ENCODE results near the gene ATP9A. TPM values are rescaled to one million over a fixed set of nuclear protein-coding genes. Genes with fewer than 3 reads are reported as not detected.
A peak's percentile ranks its signal among the peaks of the same experiment; 100 is the strongest.
"Not testable (repeated sequence)": the region's sequence is repeated elsewhere in the genome, so short reads cannot be mapped to it uniquely, and the experiment has no call there.

Gene ATP9A
- total RNA-seq, 1 experiment from 2014 or later: 16.8 TPM

- H3K4me3 ChIP-seq (replicated peaks in 1 of 2; ENCODE audit: low read depth in 1 of 2, low read length in 2 of 2); H3K27ac ChIP-seq (ENCODE audit: low read depth, low read length); RAD21 ChIA-PET (ENCODE audit: low non-redundant PET in 1 of 2, low total read pairs in 2 of 2, uncharacterized antibody in 2 of 2, unreplicated experiment in 2 of 2); H3K9me2 ChIP-seq (ENCODE audit: insufficient read depth); H3K27me3 ChIP-seq (ENCODE audit: insufficient read depth, low read length); H3K36me3 ChIP-seq (ENCODE audit: control insufficient read depth in 1 of 2, insufficient read depth in 2 of 2, low read length in 2 of 2); H3K4me2 ChIP-seq (ENCODE audit: low read length); ATAC-seq; H3K79me2 ChIP-seq (ENCODE audit: insufficient read depth, low read length); H2AFZ ChIP-seq (ENCODE audit: low read depth, low read length, poor library complexity, severe bottlenecking); DNase-seq (ENCODE audit: low read depth, low spot score); intact Hi-C loops (cut with micrococcal nuclease); H3K9ac ChIP-seq (ENCODE audit: low read length); H4K20me1 ChIP-seq (ENCODE audit: insufficient read depth); H3K9me3 ChIP-seq (ENCODE audit: control insufficient read depth in 1 of 2, insufficient read depth in 1 of 2, low read depth in 1 of 2, low read length in 2 of 2); BruUV-seq (replicated peaks): not testable (repeated sequence)
- ChIA-PET CTCF (interaction anchor here (0.8 to 2.0 kb wide), 4 partner anchors 57 to 485 kb away, joined by 3 to 6 read pairs (median 4); no protein-coding TSS in a partner anchor), POLR2A (interaction anchor here (0.7 to 1.3 kb wide), 2 partner anchors 117 to 161 kb away, joined by 3 read pairs; no protein-coding TSS in a partner anchor)
- TF ChIP-seq RAD21 (IDR thresholded peaks at IDR 0.05; ENCODE audit: low read depth) (peak; percentile 46), CTCF (IDR thresholded peaks at IDR 0.05 in 2 of 3, conservative IDR thresholded peaks at IDR 0.05 in 1 of 3; ENCODE audit: borderline replicate concordance in 1 of 3, insufficient read depth in 1 of 3, low read depth in 2 of 3, low read length in 2 of 3) (0 out of 6 replicates have a peak, but pooled peaks of 1 of the 3 experiments have one; percentile 14)
- H3K4me1 ChIP-seq (ENCODE audit: control insufficient read depth in 1 of 2, insufficient read depth in 2 of 2, low read length in 2 of 2): peaks cover 3 to 16% of the 10 kb centered on the region in 2 experiments; a peak in 3 of 4 replicates
Measured at GRCh38 chr20:51643810-51644209, 124.4 kb downstream of the ATP9A start.

GRCh38 chr20:51643390-51643789 is 124.8 kb downstream of the ATP9A start:
- BruUV-seq (replicated peaks): no TSS peak
- Histone ChIP-seq H4K20me1 (ENCODE audit: insufficient read depth) (no peaks in the 10 kb centered on the region), H3K27ac (ENCODE audit: low read depth, low read length) (no peak overlapping the region), H3K4me3 (replicated peaks in 1 of 2; ENCODE audit: low read depth in 1 of 2, low read length in 2 of 2) (no peak overlapping the region), H3K9ac (ENCODE audit: low read length) (no peak overlapping the region), H3K9me3 (ENCODE audit: control insufficient read depth in 1 of 2, insufficient read depth in 1 of 2, low read depth in 1 of 2, low read length in 2 of 2) (no peaks in the 10 kb centered on the region), H2AFZ (ENCODE audit: low read depth, low read length, poor library complexity, severe bottlenecking) (no peak overlapping the region), H3K79me2 (ENCODE audit: insufficient read depth, low read length) (no peaks in the 10 kb centered on the region), H3K4me2 (ENCODE audit: low read length) (no peak overlapping the region; the same call in 1 of the 2 replicates), H3K27me3 (ENCODE audit: insufficient read depth, low read length) (no peaks in the 10 kb centered on the region), H3K9me2 (ENCODE audit: insufficient read depth) (no peaks in the 10 kb centered on the region), H3K4me1 (ENCODE audit: control insufficient read depth in 1 of 2, insufficient read depth in 2 of 2, low read length in 2 of 2) (peaks cover 3 to 17% of the 10 kb centered on the region in 2 experiments; a peak in 3 of 4 replicates), H3K36me3 (ENCODE audit: control insufficient read depth in 1 of 2, insufficient read depth in 2 of 2, low read length in 2 of 2) (no peaks in the 10 kb centered on the region)
- ChIA-PET RAD21 (ENCODE audit: low non-redundant PET in 1 of 2, low total read pairs in 2 of 2, uncharacterized antibody in 2 of 2, unreplicated experiment in 2 of 2) (no interaction called here), POLR2A (interaction anchor here (1.3 kb wide), 1 partner anchor 118 kb away, joined by 3 read pairs; no protein-coding TSS in a partner anchor), CTCF (interaction anchor here (1.0 to 2.0 kb wide), 4 partner anchors 18 to 485 kb away, joined by 3 to 6 read pairs (median 4); no protein-coding TSS in a partner anchor)
- ATAC-seq: no peak
- DNase-seq (ENCODE audit: low read depth, low spot score): no peak
- intact Hi-C loops (cut with micrococcal nuclease): no loop called here
- no peak for TF ChIP-seq EZH2 (IDR thresholded peaks at IDR 0.05)
- no peak for TF ChIP-seq MAX (IDR thresholded peaks at IDR 0.05)
- no peak for TF ChIP-seq SP1 (IDR thresholded peaks at IDR 0.05; ENCODE audit: low read depth)
- no peak for TF ChIP-seq CBX3 (IDR thresholded peaks at IDR 0.05; ENCODE audit: low read depth)
- no peak for TF ChIP-seq SIN3A (IDR thresholded peaks at IDR 0.05; ENCODE audit: low read depth)
- no peak for TF ChIP-seq TCF7L2 (IDR thresholded peaks at IDR 0.05; ENCODE audit: borderline replicate concordance, extremely low read depth, insufficient read depth, insufficient read length)
- TF ChIP-seq JUND (IDR thresholded peaks at IDR 0.05): no peak
- no peak for TF ChIP-seq ZBTB33 (IDR thresholded peaks at IDR 0.05; ENCODE audit: extremely low read depth, insufficient replicate concordance, low read length)
- no peak for TF ChIP-seq RAD21 (IDR thresholded peaks at IDR 0.05; ENCODE audit: low read depth)
- no peak for TF ChIP-seq CTCF (IDR thresholded peaks at IDR 0.05 in 2 of 3, conservative IDR thresholded peaks at IDR 0.05 in 1 of 3; ENCODE audit: borderline replicate concordance in 1 of 3, insufficient read depth in 1 of 3, low read depth in 2 of 3, low read length in 2 of 3)
- TF ChIP-seq CEBPB (IDR thresholded peaks at IDR 0.05; ENCODE audit: low read depth): no peak
- TF ChIP-seq ATF3 (IDR thresholded peaks at IDR 0.05): no peak

Measured in HCT116 (cell line).